OCI-LY7 (cell line): Measurements from ENCODE around the gene DNAJB1. TPM values are rescaled to one million over a fixed set of nuclear protein-coding genes. Genes with fewer than 3 reads are reported as not detected.
"Not testable (repeated sequence)": the region's sequence is repeated elsewhere in the genome, so short reads cannot be mapped to it uniquely, and the experiment has no call there.

Experiments
- BruUV-seq: library from RNA; stranded (reverse); fragments of 400-500 nt; replicated peaks from 2 replicates; lab custom pipeline; 2021; lab: Mats Ljungman, UMichigan
- CTCF ChIA-PET: fragments of 300-600 bp; sonication (Branson Sonifier 250); formaldehyde crosslinking; loops from one replicate; lab custom pipeline; 2022; ENCODE audit warnings: antibody characterized with exemption; ENCODE audit not compliant: unreplicated experiment; lab: Charles Lee
- POLR2A ChIA-PET: fragments of 300-600 bp; sonication (Branson Sonifier 250); formaldehyde crosslinking; loops from one replicate; lab custom pipeline; 2022; ENCODE audit warnings: antibody characterized with exemption; lab: Charles Lee
- DNase-seq: peaks from one replicate; pipeline ENCODE4 v3.0.0-alpha.2; 2015; ENCODE audit warnings: low spot score
- H2AFZ ChIP-seq: fragments of 200-600 bp; sonication (generic), shearing (Covaris generic); 2 replicates; pipeline ENCODE4 v1.6.1; 2014; ENCODE audit warnings: mild to moderate bottlenecking, antibody characterized with exemption, low read length, moderate library complexity
- H3K27ac ChIP-seq: fragments of 200-600 bp; sonication (generic); 2 replicates; pipeline ENCODE4 v1.5.1; 2014; ENCODE audit warnings: mixed run types, low read depth, mild to moderate bottlenecking, moderate library complexity, low read length, inconsistent platforms; ENCODE audit not compliant: poor library complexity, severe bottlenecking
- H3K36me3 ChIP-seq: fragments of 200-600 bp; sonication (generic); 2 replicates; pipeline ENCODE4 v1.6.1; 2014; ENCODE audit warnings: mild to moderate bottlenecking, antibody characterized with exemption, low read length, moderate library complexity, mixed read lengths; ENCODE audit not compliant: insufficient read depth
- H3K4me1 ChIP-seq: fragments of 200-600 bp; sonication (generic); 2 replicates; pipeline ENCODE4 v1.5.1; 2014; ENCODE audit warnings: mild to moderate bottlenecking, low read length; ENCODE audit not compliant: insufficient read depth, poor library complexity, severe bottlenecking
- H3K4me2 ChIP-seq: fragments of 200-600 bp; sonication (generic); 2 replicates; pipeline ENCODE4 v1.6.1; 2014; ENCODE audit warnings: mild to moderate bottlenecking, low read length
- H3K4me3 ChIP-seq: fragments of 200-600 bp; sonication (generic); 2 replicates; pipeline ENCODE4 v1.5.1; 2014; ENCODE audit warnings: mild to moderate bottlenecking, low read depth, low read length; ENCODE audit not compliant: poor library complexity, severe bottlenecking
- H3K79me2 ChIP-seq: fragments of 200-600 bp; sonication (generic); 2 replicates; pipeline ENCODE4 v1.6.1; 2016; ENCODE audit warnings: low read depth, mild to moderate bottlenecking, low read length, moderate library complexity, mixed read lengths; ENCODE audit not compliant: insufficient read depth
- H3K9me2 ChIP-seq: fragments of 200-600 bp; sonication (generic); 2 replicates; pipeline ENCODE4 v1.6.1; 2016; ENCODE audit warnings: mild to moderate bottlenecking, low read length, mixed read lengths; ENCODE audit not compliant: insufficient read depth
- H3K9me3 ChIP-seq: fragments of 200-600 bp; sonication (generic); 2 replicates; pipeline ENCODE4 v1.6.1; 2014; ENCODE audit warnings: mild to moderate bottlenecking, mixed run types, low read length, mixed read lengths
- H4K20me1 ChIP-seq: fragments of 200-600 bp; sonication (generic); 2 replicates; pipeline ENCODE4 v1.6.1; 2014; ENCODE audit warnings: mild to moderate bottlenecking, antibody characterized with exemption, low read length, moderate library complexity, mixed read lengths; ENCODE audit not compliant: insufficient read depth
- EZH2phosphoT487 ChIP-seq: fragments of 200-600 bp; sonication (generic); IDR thresholded peaks from 2 replicates; pipeline ENCODE4 v1.6.1; 2018; ENCODE audit warnings: low read depth, borderline replicate concordance, mild to moderate bottlenecking, mixed run types, antibody characterized with exemption, low read length, moderate library complexity, mixed read lengths
- intact Hi-C: fragments of 100-400 bp; cut with micrococcal nuclease; formaldehyde crosslinking; loops from one replicate; pipeline ENCODE4 v1.10.0; 2022; ENCODE audit not compliant: unreplicated experiment
- total RNA-seq, 2 experiments: library from RNA; depleted of rRNA in 1 of 2; stranded (reverse); fragments of >200 nt in 1 of 2; shearing (Covaris generic) in 1 of 2; gene quantifications; 2 replicates each; pipeline ENCODE4 v1.2.3, GENCODE V29; 2014 to 2022
- TF ChIP-seq, protein P1 (sequence below): fragments of 200-600 bp; sonication (generic); conservative IDR thresholded peaks from 2 replicates; pipeline ENCODE4 v1.5.1; 2014; ENCODE audit warnings: mild to moderate bottlenecking, antibody characterized with exemption, low read length, moderate library complexity, mixed read lengths

Gene DNAJB1
- total RNA-seq, 2 experiments from 2014 or later, result 63.7 to 76.7 TPM

DNA sequence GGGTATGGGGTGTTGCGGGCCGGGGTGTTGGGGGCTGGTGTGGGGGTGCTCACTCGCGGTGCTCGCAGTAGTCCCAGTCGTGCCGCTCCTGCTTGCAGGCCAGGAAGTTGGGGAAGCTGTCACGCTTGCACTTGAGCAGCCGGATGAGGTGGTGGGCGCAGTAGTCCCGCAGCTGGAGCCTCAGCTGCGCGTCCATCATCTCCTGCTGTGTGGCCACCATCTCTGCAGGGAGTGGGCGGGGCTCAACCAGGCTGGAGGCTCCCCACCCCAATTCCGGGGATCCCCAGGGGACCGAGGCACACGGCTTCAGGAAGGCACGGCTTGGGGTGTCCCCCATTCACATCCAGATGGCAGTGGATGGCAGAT lies 48.5 kb upstream of the DNAJB1 start:
- H3K27ac ChIP-seq, result no peak overlapping the region
- ChIA-PET CTCF (no interaction called here), POLR2A (no interaction called here)
- no peaks in the 10 kb centered on the region for H3K9me2 ChIP-seq
- peaks cover 4% of the 10 kb centered on the region; the same call in 1 of the 2 replicates for H4K20me1 ChIP-seq
- no TSS peak for BruUV-seq
- peaks cover 55% of the 10 kb centered on the region for H3K36me3 ChIP-seq
- H2AFZ ChIP-seq, result no peak overlapping the region
- H3K4me1 ChIP-seq, result peaks cover 14% of the 10 kb centered on the region
- DNase-seq, result no peak
- H3K79me2 ChIP-seq, result peaks cover 16% of the 10 kb centered on the region
- no peaks in the 10 kb centered on the region for H3K9me3 ChIP-seq
- H3K4me2 ChIP-seq, result no peak overlapping the region
- intact Hi-C loops, result no loop called here
- TF ChIP-seq, protein P1, sequence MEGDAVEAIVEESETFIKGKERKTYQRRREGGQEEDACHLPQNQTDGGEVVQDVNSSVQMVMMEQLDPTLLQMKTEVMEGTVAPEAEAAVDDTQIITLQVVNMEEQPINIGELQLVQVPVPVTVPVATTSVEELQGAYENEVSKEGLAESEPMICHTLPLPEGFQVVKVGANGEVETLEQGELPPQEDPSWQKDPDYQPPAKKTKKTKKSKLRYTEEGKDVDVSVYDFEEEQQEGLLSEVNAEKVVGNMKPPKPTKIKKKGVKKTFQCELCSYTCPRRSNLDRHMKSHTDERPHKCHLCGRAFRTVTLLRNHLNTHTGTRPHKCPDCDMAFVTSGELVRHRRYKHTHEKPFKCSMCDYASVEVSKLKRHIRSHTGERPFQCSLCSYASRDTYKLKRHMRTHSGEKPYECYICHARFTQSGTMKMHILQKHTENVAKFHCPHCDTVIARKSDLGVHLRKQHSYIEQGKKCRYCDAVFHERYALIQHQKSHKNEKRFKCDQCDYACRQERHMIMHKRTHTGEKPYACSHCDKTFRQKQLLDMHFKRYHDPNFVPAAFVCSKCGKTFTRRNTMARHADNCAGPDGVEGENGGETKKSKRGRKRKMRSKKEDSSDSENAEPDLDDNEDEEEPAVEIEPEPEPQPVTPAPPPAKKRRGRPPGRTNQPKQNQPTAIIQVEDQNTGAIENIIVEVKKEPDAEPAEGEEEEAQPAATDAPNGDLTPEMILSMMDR, result no peak
- TF ChIP-seq EZH2phosphoT487, result no peak
- H3K4me3 ChIP-seq, result no peak overlapping the region

DNA sequence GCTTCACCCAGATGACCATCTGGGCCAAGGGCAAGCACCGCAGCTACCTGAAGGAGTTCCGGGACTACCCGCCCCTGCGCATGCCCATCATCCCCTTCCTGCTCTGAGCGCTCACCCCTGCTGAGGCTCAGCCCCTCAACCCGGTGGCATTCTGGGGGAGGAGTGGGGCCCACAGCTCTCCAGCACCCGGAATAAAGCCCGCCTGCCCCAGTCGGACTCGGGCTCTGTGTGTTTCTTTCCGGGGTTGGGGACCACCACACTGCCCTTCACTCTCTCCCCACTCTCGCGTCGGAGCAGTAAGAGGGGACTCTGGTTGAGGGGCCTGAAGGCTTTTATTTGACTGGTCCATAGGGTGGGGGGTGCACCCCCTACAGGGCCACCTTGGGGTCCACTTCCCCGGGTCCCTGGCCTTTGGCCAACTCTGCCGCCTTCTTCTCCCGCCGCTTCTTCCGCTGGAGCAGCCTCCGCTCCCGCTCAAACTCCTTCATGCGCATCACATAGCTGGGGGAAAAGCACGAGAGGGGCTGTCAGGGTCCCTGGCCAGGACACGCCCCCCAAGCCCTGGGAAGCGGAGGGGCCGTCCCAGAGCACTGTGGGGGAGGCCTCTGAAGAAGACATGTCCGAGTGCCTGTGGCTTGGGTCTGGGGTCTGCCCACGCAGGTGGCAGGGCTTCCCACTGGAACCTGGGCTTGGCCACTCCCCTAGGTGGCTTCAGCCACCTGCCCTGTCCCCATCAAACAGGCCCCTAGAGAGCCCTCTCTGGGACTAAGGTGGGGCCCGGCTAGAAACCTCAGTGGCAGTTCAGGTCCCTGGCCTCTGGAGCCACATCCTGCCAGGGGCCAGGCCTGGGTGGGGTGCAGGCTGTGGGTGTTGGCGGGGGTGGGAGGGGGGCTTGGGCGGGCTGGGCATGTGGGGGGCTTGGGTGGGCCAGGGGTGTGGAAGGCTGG lies 47.8 kb upstream of the DNAJB1 start:
- peaks cover 11% of the 10 kb centered on the region for H3K4me1 ChIP-seq
- POLR2A ChIA-PET, result no interaction called here
- no peaks in the 10 kb centered on the region for H3K9me2 ChIP-seq
- no peaks in the 10 kb centered on the region for H3K9me3 ChIP-seq
- intact Hi-C loops, result no loop called here
- TF ChIP-seq, protein P1, result no peak
- no peak for TF ChIP-seq EZH2phosphoT487
- no TSS peak for BruUV-seq
- peaks cover 14% of the 10 kb centered on the region for H3K79me2 ChIP-seq
- DNase-seq, result no peak
- no peak overlapping the region for H2AFZ ChIP-seq
- no peak overlapping the region for H3K27ac ChIP-seq
- H3K4me3 ChIP-seq, result no peak overlapping the region
- peaks cover 58% of the 10 kb centered on the region for H3K36me3 ChIP-seq
- CTCF ChIA-PET, result no interaction called here
- peaks cover 4% of the 10 kb centered on the region; the same call in 1 of the 2 replicates for H4K20me1 ChIP-seq
- H3K4me2 ChIP-seq, result no peak overlapping the region

DNA sequence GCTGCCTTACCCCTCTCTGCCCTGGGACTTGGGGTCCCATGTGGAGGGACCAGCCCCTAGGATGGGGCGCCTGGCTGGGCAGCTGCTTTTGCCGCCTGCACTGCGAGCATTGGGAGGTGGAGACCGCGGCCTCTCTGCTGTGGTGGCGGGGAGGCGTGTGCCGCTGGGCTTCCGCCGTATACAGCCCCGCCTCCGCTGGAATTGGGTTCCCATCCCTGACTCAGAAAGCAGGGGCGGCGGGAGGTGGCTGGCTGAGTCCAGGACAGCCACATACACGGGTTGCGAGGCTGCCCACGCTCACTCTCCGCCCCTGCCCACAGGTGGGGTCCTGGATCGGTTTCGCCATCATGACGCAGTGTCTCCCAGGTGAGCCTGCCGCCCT lies 47.1 kb upstream of the DNAJB1 start:
- BruUV-seq, result no TSS peak
- Histone ChIP-seq H3K9me3 (no peaks in the 10 kb centered on the region), H3K9me2 (no peaks in the 10 kb centered on the region), H3K4me2 (no peak overlapping the region), H3K27ac (no peak overlapping the region), H2AFZ (no peak overlapping the region), H3K79me2 (peaks cover 7% of the 10 kb centered on the region; the same call in 1 of the 2 replicates), H3K4me3 (no peak overlapping the region), H4K20me1 (no peaks in the 10 kb centered on the region), H3K36me3 (peaks cover 58% of the 10 kb centered on the region), H3K4me1 (peaks cover 5% of the 10 kb centered on the region)
- no peak for DNase-seq
- no peak for TF ChIP-seq EZH2phosphoT487
- CTCF ChIA-PET, result no interaction called here
- intact Hi-C loops, result no loop called here
- POLR2A ChIA-PET, result no interaction called here

DNA sequence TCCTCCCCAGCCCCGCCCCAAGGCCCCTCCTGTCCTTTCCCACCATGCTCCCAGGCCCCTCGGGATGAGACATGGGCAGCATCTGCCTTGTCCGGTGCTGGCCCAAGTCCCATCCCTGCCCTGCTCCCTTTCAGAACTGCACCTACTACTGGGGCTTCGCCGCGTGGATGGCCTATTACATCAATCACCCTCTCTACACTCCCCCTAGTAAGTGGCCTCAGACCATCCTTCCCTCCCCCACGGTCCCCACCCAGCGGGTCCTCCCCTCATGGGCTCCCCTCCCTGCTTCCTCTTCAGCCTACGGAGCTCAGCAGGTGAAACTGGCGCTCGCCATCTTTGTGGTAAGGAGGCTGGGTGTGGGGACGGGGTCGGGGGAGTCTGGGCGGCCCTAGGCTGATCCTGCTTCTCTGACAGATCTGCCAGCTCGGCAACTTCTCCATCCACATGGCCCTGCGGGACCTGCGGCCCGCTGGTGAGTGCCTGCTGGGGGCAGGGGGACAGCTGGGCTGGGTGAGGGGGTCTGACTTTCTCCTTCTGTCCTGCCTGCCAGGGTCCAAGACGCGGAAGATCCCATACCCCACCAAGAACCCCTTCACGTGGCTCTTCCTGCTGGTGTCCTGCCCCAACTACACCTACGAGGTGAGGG lies 46.6 kb upstream of the DNAJB1 start:
- H3K4me1 ChIP-seq, H4K20me1 ChIP-seq, DNase-seq, BruUV-seq, H3K4me2 ChIP-seq, H3K79me2 ChIP-seq, POLR2A ChIA-PET, H3K9me3 ChIP-seq, H3K9me2 ChIP-seq, H2AFZ ChIP-seq, H3K4me3 ChIP-seq, CTCF ChIA-PET, H3K27ac ChIP-seq, intact Hi-C loops: not testable (repeated sequence)
- H3K36me3 ChIP-seq, result peaks cover 58% of the 10 kb centered on the region
